Panc1 (cell line): ENCODE measurements around the gene MOV10L1. TPM values are rescaled to one million over a fixed set of nuclear protein-coding genes. Genes with fewer than 3 reads are reported as not detected.

Source experiments
- ATAC-seq: fragments of 200-7000 bp; cut with Tn5 transposase; 2 replicates; pipeline ENCODE4 v1.9.1; 2020; ENCODE audit warnings: mild to moderate bottlenecking, moderate library complexity
- BruUV-seq: library from RNA; stranded (reverse); fragments of 400-500 nt; replicated peaks from 2 replicates; lab custom pipeline; 2021; lab: Mats Ljungman, UMichigan
- CTCF ChIA-PET: fragments of 300-600 bp; sonication (Branson Sonifier 250); formaldehyde crosslinking; loops from one replicate; lab custom pipeline; 2022; ENCODE audit warnings: antibody characterized with exemption; lab: Charles Lee
- POLR2A ChIA-PET: fragments of 300-600 bp; sonication (Branson Sonifier 250); formaldehyde crosslinking; loops from one replicate; lab custom pipeline; 2022; ENCODE audit warnings: antibody characterized with exemption; lab: Charles Lee
- DNase-seq: peaks from one replicate; pipeline ENCODE4 v3.0.0-alpha.2; 2010; ENCODE audit warnings: low read depth, low spot score
- H3K27ac ChIP-seq: 2 replicates; pipeline ENCODE4 v1.5.1; 2011; ENCODE audit warnings: mild to moderate bottlenecking, low read length, inconsistent platforms
- H3K27me3 ChIP-seq: fragments of 200-500 bp; sonication (Bioruptor generic); 2 replicates; pipeline ENCODE4 v1.6.0; 2014; ENCODE audit warnings: low read length, inconsistent platforms; ENCODE audit not compliant: control insufficient read depth, insufficient read depth
- H3K36me3 ChIP-seq: fragments of 200-500 bp; sonication (Bioruptor generic); 2 replicates; pipeline ENCODE4 v1.5.1; 2014; ENCODE audit warnings: inconsistent platforms, mild to moderate bottlenecking, low read length, moderate library complexity; ENCODE audit not compliant: control insufficient read depth, insufficient read depth
- H3K4me1 ChIP-seq: 2 replicates; pipeline ENCODE4 v1.5.1; 2011; ENCODE audit warnings: inconsistent platforms, mild to moderate bottlenecking, low read length, moderate library complexity; ENCODE audit not compliant: control insufficient read depth, insufficient read depth
- H3K4me3 ChIP-seq, 2 experiments: 2 replicates each; pipeline ENCODE4 v1.5.1; 2011 to 2012; ENCODE audit warnings: low read depth in 2 of 2, low read length in 2 of 2, mild to moderate bottlenecking in 2 of 2, inconsistent platforms in 1 of 2, moderate library complexity in 1 of 2
- H3K9me3 ChIP-seq: fragments of 200-500 bp; sonication (Bioruptor generic); 2 replicates; pipeline ENCODE4 v1.5.1; 2014; ENCODE audit warnings: low read depth, mild to moderate bottlenecking, inconsistent platforms, low read length, moderate library complexity; ENCODE audit not compliant: control insufficient read depth, insufficient read depth
- CTCF ChIP-seq: fragments of 450-650 bp; IDR thresholded peaks from 2 replicates; pipeline ENCODE4 v1.5.1; 2017; ENCODE audit warnings: mild to moderate bottlenecking
- POLR2AphosphoS5 ChIP-seq: IDR thresholded peaks from 2 replicates; pipeline ENCODE4 v1.6.1; 2012; ENCODE audit warnings: mild to moderate bottlenecking, low read depth, low read length, moderate library complexity
- SIN3A ChIP-seq: IDR thresholded peaks from 2 replicates; pipeline ENCODE4 v1.6.1; 2012; ENCODE audit warnings: low read depth, mild to moderate bottlenecking, low read length, moderate library complexity, borderline replicate concordance; ENCODE audit not compliant: insufficient read depth
- TCF7L2 ChIP-seq: IDR thresholded peaks from 2 replicates; pipeline ENCODE4 v1.6.1; 2011; ENCODE audit warnings: mild to moderate bottlenecking, low read depth, low read length, inconsistent platforms
- in situ Hi-C: cut with HindIII; loops from 2 replicates; pipeline ENCODE4 v1.10.0; 2016; ENCODE audit warnings: low sequenced_read_pairs, low pct_unique_long_range_greater_than_20kb
- intact Hi-C: fragments of 100-400 bp; cut with micrococcal nuclease; formaldehyde crosslinking; loops from one replicate; pipeline ENCODE4 v1.10.0; 2022; ENCODE audit not compliant: unreplicated experiment
- total RNA-seq: library from RNA; stranded (reverse); gene quantifications from one replicate; pipeline ENCODE4 v1.2.1, GENCODE V29; 2021; ENCODE audit not compliant: unreplicated experiment
- TF ChIP-seq, protein P1 (sequence below), 2 experiments: IDR thresholded peaks; 2 replicates each; pipeline ENCODE4 v1.6.1; 2011 to 2012; ENCODE audit warnings: low read depth in 2 of 2, control low read depth in 1 of 2, low read length in 1 of 2, mild to moderate bottlenecking in 1 of 2, moderate library complexity in 1 of 2; ENCODE audit not compliant: insufficient read depth in 1 of 2

Gene MOV10L1
- total RNA-seq, 1 experiment from 2014 or later = 0.10 TPM

GRCh38 chr22:50074056-50074455, 15.8 kb upstream of the MOV10L1 start:
- intact Hi-C loops = no loop called here
- POLR2A ChIA-PET = no interaction called here
- no peak overlapping the region for H3K4me3 ChIP-seq
- no peak overlapping the region for H3K27ac ChIP-seq
- TF ChIP-seq SIN3A (no peak), POLR2AphosphoS5 (no peak), CTCF (no peak), TCF7L2 (no peak)
- TF ChIP-seq, protein P1, sequence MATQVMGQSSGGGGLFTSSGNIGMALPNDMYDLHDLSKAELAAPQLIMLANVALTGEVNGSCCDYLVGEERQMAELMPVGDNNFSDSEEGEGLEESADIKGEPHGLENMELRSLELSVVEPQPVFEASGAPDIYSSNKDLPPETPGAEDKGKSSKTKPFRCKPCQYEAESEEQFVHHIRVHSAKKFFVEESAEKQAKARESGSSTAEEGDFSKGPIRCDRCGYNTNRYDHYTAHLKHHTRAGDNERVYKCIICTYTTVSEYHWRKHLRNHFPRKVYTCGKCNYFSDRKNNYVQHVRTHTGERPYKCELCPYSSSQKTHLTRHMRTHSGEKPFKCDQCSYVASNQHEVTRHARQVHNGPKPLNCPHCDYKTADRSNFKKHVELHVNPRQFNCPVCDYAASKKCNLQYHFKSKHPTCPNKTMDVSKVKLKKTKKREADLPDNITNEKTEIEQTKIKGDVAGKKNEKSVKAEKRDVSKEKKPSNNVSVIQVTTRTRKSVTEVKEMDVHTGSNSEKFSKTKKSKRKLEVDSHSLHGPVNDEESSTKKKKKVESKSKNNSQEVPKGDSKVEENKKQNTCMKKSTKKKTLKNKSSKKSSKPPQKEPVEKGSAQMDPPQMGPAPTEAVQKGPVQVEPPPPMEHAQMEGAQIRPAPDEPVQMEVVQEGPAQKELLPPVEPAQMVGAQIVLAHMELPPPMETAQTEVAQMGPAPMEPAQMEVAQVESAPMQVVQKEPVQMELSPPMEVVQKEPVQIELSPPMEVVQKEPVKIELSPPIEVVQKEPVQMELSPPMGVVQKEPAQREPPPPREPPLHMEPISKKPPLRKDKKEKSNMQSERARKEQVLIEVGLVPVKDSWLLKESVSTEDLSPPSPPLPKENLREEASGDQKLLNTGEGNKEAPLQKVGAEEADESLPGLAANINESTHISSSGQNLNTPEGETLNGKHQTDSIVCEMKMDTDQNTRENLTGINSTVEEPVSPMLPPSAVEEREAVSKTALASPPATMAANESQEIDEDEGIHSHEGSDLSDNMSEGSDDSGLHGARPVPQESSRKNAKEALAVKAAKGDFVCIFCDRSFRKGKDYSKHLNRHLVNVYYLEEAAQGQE (IDR thresholded peaks at IDR 0.05; ENCODE audit: insufficient read depth in 1 of 2, low read depth in 2 of 2, low read length in 1 of 2) = no peak
- H3K4me1 ChIP-seq = no peaks in the 10 kb centered on the region
- in situ Hi-C loops = no loop called here
- CTCF ChIA-PET = no interaction called here
- no peaks in the 10 kb centered on the region for H3K36me3 ChIP-seq
- DNase-seq (no peak), ATAC-seq (no peak)
- no peaks in the 10 kb centered on the region for H3K27me3 ChIP-seq
- H3K9me3 ChIP-seq = no peaks in the 10 kb centered on the region
- no TSS peak for BruUV-seq

GRCh38 chr22:50074551-50075530, 15.0 kb upstream of the MOV10L1 start:
- Histone ChIP-seq H3K27ac (no peak overlapping the region), H3K9me3 (no peaks in the 10 kb centered on the region), H3K27me3 (no peaks in the 10 kb centered on the region), H3K36me3 (no peaks in the 10 kb centered on the region), H3K4me1 (no peaks in the 10 kb centered on the region), H3K4me3 (no peak overlapping the region)
- TF ChIP-seq SIN3A (no peak), POLR2AphosphoS5 (no peak), CTCF (no peak), TCF7L2 (no peak)
- TF ChIP-seq, protein P1 (IDR thresholded peaks at IDR 0.05; ENCODE audit: insufficient read depth in 1 of 2, low read depth in 2 of 2, low read length in 1 of 2) = no peak
- ChIA-PET POLR2A (no interaction called here), CTCF (no interaction called here)
- in situ Hi-C loops (no loop called here), intact Hi-C loops (no loop called here)
- DNase-seq (no peak), ATAC-seq (no peak; the same call in 1 of the 2 replicates)
- no TSS peak for BruUV-seq
